DOHH2 (cell line): ENCODE measurements around the gene GAS2L1.

Experiments used
- EZH2phosphoT487 ChIP-seq: fragments of 200-600 bp; sonication (generic); IDR thresholded peaks from 2 replicates; pipeline ENCODE4 v1.6.1; 2017; ENCODE audit warnings: borderline replicate concordance, mild to moderate bottlenecking, antibody characterized with exemption, low read length, moderate library complexity, mixed read lengths
- TF ChIP-seq, protein P1 (sequence below): fragments of 200-600 bp; sonication (generic); IDR thresholded peaks from one replicate; pipeline ENCODE4 v1.5.1; 2014; ENCODE audit warnings: antibody characterized with exemption, mild to moderate bottlenecking, low read depth, low read length; ENCODE audit not compliant: poor library complexity, severe bottlenecking

DNA sequence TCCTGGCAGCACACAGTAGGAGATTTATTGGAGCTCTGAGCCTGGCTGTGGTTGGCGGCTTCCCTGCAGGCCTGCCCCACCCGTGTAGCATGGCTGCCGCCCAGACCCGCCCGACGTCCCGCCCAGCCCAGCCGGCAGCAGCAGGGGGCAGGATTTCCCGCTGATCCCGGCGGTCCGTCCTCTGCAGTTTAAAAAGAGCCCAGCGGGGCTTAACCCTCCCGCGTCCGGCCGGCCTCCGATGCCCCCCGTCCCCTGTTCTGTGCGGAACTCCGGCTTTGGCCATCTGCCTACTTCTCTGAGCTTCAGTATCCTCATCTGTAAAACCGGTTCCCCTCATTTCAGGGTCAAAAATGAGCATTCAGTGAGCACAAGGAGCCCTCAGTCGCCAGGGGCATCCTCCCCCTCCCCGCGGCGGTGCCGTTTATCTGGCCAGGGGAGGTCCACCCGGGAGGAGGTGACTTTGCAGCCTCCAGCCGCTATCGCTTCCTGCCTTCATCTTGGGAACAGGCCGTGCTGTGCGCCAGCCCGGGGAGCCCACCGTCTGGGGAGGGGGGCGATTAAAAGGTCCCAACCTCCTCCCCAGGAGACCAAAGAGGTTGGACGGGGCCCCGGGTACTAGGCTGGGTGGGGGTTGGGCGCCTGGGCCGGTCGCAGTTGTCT lies at the start of gene GAS2L1:
- TF ChIP-seq, protein P1, sequence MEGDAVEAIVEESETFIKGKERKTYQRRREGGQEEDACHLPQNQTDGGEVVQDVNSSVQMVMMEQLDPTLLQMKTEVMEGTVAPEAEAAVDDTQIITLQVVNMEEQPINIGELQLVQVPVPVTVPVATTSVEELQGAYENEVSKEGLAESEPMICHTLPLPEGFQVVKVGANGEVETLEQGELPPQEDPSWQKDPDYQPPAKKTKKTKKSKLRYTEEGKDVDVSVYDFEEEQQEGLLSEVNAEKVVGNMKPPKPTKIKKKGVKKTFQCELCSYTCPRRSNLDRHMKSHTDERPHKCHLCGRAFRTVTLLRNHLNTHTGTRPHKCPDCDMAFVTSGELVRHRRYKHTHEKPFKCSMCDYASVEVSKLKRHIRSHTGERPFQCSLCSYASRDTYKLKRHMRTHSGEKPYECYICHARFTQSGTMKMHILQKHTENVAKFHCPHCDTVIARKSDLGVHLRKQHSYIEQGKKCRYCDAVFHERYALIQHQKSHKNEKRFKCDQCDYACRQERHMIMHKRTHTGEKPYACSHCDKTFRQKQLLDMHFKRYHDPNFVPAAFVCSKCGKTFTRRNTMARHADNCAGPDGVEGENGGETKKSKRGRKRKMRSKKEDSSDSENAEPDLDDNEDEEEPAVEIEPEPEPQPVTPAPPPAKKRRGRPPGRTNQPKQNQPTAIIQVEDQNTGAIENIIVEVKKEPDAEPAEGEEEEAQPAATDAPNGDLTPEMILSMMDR, result peak; percentile 60
- 0 out of 2 replicates have a peak, but pooled peaks have one; percentile 44 for TF ChIP-seq EZH2phosphoT487
